Testis (tissue), 3 donors: ENCODE results near the gene SYAP1. TPM values are rescaled to one million over a fixed set of nuclear protein-coding genes. Genes with fewer than 3 reads are reported as not detected.
A peak's percentile ranks its signal among the peaks of the same experiment; 100 is the strongest.

Experiments
- DNase-seq: peaks from one replicate; pipeline ENCODE4 v3.0.0-alpha.2; 2019
- H3K27ac ChIP-seq, 2 donors: fragments of 200-600 bp; sonication (generic); one replicate each; pipeline ENCODE4 v1.5.1; 2019
- H3K27me3 ChIP-seq: fragments of 200-600 bp; sonication (generic); one replicate; pipeline ENCODE4 v1.5.1; 2019
- H3K36me3 ChIP-seq: fragments of 200-600 bp; sonication (generic); one replicate; pipeline ENCODE4 v1.5.1; 2017; ENCODE audit warnings: low read depth; ENCODE audit errors: missing control alignments
- H3K4me1 ChIP-seq: fragments of 200-600 bp; sonication (generic); one replicate; pipeline ENCODE4 v1.5.1; 2019
- H3K4me3 ChIP-seq, 2 donors: fragments of 200-600 bp; sonication (generic); one replicate each; pipeline ENCODE4 v1.5.1; 2017 to 2019
- H3K9me3 ChIP-seq: fragments of 200-600 bp; sonication (generic); one replicate; pipeline ENCODE4 v1.5.1; 2017
- POLR2A ChIP-seq: fragments of 450-650 bp; IDR thresholded peaks from one replicate; pipeline ENCODE4 v1.6.1; 2017; ENCODE audit warnings: antibody characterized with exemption, mild to moderate bottlenecking, moderate library complexity
- WGBS, 2 donors: methylation state at CpG; one replicate each; pipeline ENCODE4 v1.1.5; 2018; 5-methylcytosine and 5-hydroxymethylcytosine counted together
- intact Hi-C: fragments of 100-400 bp; cut with DNase I; formaldehyde crosslinking; loops from one replicate; pipeline ENCODE4 v1.15.1; 2023; ENCODE audit warnings: low total_unique reads
- polyA plus RNA-seq: library from polyadenylated mRNA; stranded (reverse); fragments of 350-450 nt; fragmentation: Illumina TruSeq; extraction: RNeasy Lipid Tissue Mini Kit (QIAGEN cat#74804); gene quantifications from one replicate; pipeline ENCODE4 v1.2.3, GENCODE V29; 2014; ENCODE audit warnings: low read depth, low replicate concordance; ENCODE audit not compliant: insufficient read depth
- total RNA-seq, 2 donors: library from RNA; depleted of rRNA; stranded (reverse); fragments of >200 nt; gene quantifications; one replicate each; pipeline ENCODE4 v1.2.3, GENCODE V29; 2016
- TF ChIP-seq, protein P1 (sequence below), 3 experiments: fragments of 450-650 bp in 2 of 3; fragments of 200-600 bp in 1 of 3; sonication (generic) in 1 of 3; IDR thresholded peaks; one replicate each; pipeline ENCODE4 v1.5.1; 2016 to 2019; ENCODE audit warnings: antibody characterized with exemption in 3 of 3, mild to moderate bottlenecking in 2 of 3, moderate library complexity in 1 of 3

The SYAP1 gene
- total and polyA plus RNA-seq, 3 donors from 2014 or later = 9.0 to 17.1 (median 15.6) TPM

GRCh38 chrX:16702700-16703599, 16.5 kb upstream of the SYAP1 start:
- no peak overlapping the region for H3K27ac ChIP-seq
- no peaks in the 10 kb centered on the region for H3K27me3 ChIP-seq
- intact Hi-C loops = no loop called here
- no peak for TF ChIP-seq POLR2A
- TF ChIP-seq, protein P1, sequence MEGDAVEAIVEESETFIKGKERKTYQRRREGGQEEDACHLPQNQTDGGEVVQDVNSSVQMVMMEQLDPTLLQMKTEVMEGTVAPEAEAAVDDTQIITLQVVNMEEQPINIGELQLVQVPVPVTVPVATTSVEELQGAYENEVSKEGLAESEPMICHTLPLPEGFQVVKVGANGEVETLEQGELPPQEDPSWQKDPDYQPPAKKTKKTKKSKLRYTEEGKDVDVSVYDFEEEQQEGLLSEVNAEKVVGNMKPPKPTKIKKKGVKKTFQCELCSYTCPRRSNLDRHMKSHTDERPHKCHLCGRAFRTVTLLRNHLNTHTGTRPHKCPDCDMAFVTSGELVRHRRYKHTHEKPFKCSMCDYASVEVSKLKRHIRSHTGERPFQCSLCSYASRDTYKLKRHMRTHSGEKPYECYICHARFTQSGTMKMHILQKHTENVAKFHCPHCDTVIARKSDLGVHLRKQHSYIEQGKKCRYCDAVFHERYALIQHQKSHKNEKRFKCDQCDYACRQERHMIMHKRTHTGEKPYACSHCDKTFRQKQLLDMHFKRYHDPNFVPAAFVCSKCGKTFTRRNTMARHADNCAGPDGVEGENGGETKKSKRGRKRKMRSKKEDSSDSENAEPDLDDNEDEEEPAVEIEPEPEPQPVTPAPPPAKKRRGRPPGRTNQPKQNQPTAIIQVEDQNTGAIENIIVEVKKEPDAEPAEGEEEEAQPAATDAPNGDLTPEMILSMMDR (IDR thresholded peaks at IDR 0.05) = no peak
- DNase-seq = peak; percentile 15
- no peaks in the 10 kb centered on the region for H3K9me3 ChIP-seq
- no peaks in the 10 kb centered on the region for H3K36me3 ChIP-seq
- H3K4me3 ChIP-seq = no peak overlapping the region
- no peaks in the 10 kb centered on the region for H3K4me1 ChIP-seq
- 72 to 76% methylated on average over 12 to 15 of the region's 15 CpGs for WGBS, 2 donors

DNA sequence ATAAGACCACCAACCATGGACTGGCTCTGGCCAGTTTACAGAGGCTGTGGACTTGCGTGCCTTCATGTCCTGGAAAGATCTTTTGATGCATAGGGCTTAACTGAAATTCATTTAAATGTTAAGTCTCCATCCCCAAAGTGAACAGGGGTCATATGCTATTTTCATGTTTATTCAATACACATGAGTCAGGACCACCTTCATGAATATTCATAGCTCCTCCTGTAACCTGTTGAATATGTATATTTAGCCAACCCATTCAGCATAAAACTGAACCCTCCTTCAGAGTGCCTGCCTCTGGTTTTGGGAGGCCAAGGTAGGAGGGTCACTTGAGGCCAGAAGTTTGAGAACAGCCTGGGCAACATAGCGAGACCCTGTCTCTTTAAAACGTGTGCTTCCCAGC, 14.0 kb upstream of the SYAP1 start:
- Histone ChIP-seq H3K4me3 (no peak overlapping the region), H3K27me3 (no peaks in the 10 kb centered on the region), H3K4me1 (no peaks in the 10 kb centered on the region), H3K9me3 (no peaks in the 10 kb centered on the region), H3K36me3 (no peaks in the 10 kb centered on the region), H3K27ac (no peak overlapping the region)
- DNase-seq = no peak
- TF ChIP-seq POLR2A = no peak
- TF ChIP-seq, protein P1 (IDR thresholded peaks at IDR 0.05) = no peak
- 80 to 82% methylated on average over 1 to 2 of the region's 3 CpGs for WGBS, 2 donors
- intact Hi-C loops = no loop called here

DNA sequence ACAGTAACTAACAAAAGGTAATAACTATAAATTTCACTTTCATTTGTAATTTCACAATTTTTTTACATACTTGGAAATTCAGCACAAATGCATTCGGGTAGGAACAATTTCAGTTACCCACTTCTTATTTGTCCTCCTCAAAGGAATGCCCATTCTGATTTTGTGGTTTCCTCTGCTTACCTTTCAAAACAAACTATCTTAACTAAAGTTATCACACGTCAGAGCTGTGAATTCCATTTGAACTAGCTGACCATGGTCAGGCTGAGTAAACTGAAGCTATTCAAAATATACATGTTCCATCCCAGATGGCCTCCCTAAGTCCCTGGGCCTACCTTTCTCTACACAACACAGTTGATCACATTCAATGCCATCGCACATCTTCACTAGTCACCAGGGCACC, 11.4 kb upstream of the SYAP1 start:
- intact Hi-C loops = no loop called here
- no peaks in the 10 kb centered on the region for H3K27me3 ChIP-seq
- no peaks in the 10 kb centered on the region for H3K9me3 ChIP-seq
- 91 to 96% methylated on average over 3 of the region's 3 CpGs for WGBS, 2 donors
- H3K27ac ChIP-seq = no peak overlapping the region
- no peaks in the 10 kb centered on the region for H3K36me3 ChIP-seq
- TF ChIP-seq POLR2A = no peak
- TF ChIP-seq, protein P1 (IDR thresholded peaks at IDR 0.05) = no peak
- no peak for DNase-seq
- H3K4me1 ChIP-seq = no peaks in the 10 kb centered on the region
- H3K4me3 ChIP-seq = no peak overlapping the region

- Histone ChIP-seq H3K27me3 (no peaks in the 10 kb centered on the region), H3K9me3 (no peaks in the 10 kb centered on the region), H3K4me3 (peak overlapping the region; percentile 60 to 76), H3K4me1 (no peaks in the 10 kb centered on the region), H3K36me3 (no peaks in the 10 kb centered on the region), H3K27ac (peak overlapping the region; percentile 73 to 80)
- TF ChIP-seq, protein P1 (IDR thresholded peaks at IDR 0.05) = no peak
- TF ChIP-seq POLR2A = no peak
- 21 to 32% methylated on average over 9 of the region's 9 CpGs for WGBS, 2 donors
- intact Hi-C loops = no loop called here
- DNase-seq = peak; percentile 14
Observed at GRCh38 chrX:16711219-16711811, 8.1 kb upstream of the SYAP1 start.
